H1 (cell line): ENCODE results near the gene DCTN1.

Source experiments
- CTCF ChIP-seq, 3 experiments: IDR thresholded peaks; 1 replicate in 2 of 3; 2 replicates in 1 of 3; pipeline versions ENCODE4 v1.5.1 to v1.6.1; 2011; ENCODE audit warnings: low read length in 3 of 3, mild to moderate bottlenecking in 3 of 3, inconsistent platforms in 2 of 3, low read depth in 1 of 3, moderate library complexity in 1 of 3; ENCODE audit not compliant: insufficient read depth in 1 of 3; ENCODE audit errors: control extremely low read depth in 1 of 3
- MAFK ChIP-seq: IDR thresholded peaks from 2 replicates; pipeline ENCODE4 v1.6.1; 2012; ENCODE audit warnings: low read depth, mild to moderate bottlenecking, improper control_type of control experiment, low read length
- NRF1 ChIP-seq: IDR thresholded peaks from 2 replicates; pipeline ENCODE4 v1.6.1; 2011; ENCODE audit warnings: mild to moderate bottlenecking, low read depth, low read length, improper control_type of control experiment
- POLR2A ChIP-seq, 2 experiments: IDR thresholded peaks; 1 replicate in 1 of 2; 2 replicates in 1 of 2; pipeline ENCODE4 v1.6.1; 2011; ENCODE audit warnings: low read depth in 2 of 2, low read length in 2 of 2, mild to moderate bottlenecking in 2 of 2; ENCODE audit errors: control extremely low read depth in 1 of 2

GRCh38 chr2:74373985-74374384, 6.1 kb downstream of the DCTN1 start:
- TF ChIP-seq NRF1 = no peak
- TF ChIP-seq CTCF (IDR thresholded peaks at IDR 0.05; ENCODE audit: control extremely low read depth in 1 of 3, insufficient read depth in 1 of 3, low read depth in 1 of 3, low read length in 3 of 3) = no peak
- TF ChIP-seq POLR2A (IDR thresholded peaks at IDR 0.05; ENCODE audit: control extremely low read depth in 1 of 2, low read depth in 2 of 2, low read length in 2 of 2) = no peak
- no peak for TF ChIP-seq MAFK
